Endometrial microvascular endothelial cells (primary cell): Measurements from ENCODE around the gene ARFRP1. TPM values are rescaled to one million over a fixed set of nuclear protein-coding genes. Genes with fewer than 3 reads are reported as not detected.

ENCODE experiments used
- in situ Hi-C: cut with HindIII; loops from 2 replicates; pipeline ENCODE4 v1.10.0; 2017; ENCODE audit warnings: low sequenced_read_pairs, low pct_unique_long_range_greater_than_20kb; ENCODE audit errors: inconsistent ontology term
- total RNA-seq: library from RNA; depleted of rRNA; stranded (reverse); fragments of >200 nt; gene quantifications from one replicate; pipeline ENCODE4 v1.2.3, GENCODE V29; 2015; ENCODE audit errors: inconsistent ontology term

The ARFRP1 gene
- total RNA-seq, 1 donor from 2014 or later, result 55.7 TPM

DNA sequence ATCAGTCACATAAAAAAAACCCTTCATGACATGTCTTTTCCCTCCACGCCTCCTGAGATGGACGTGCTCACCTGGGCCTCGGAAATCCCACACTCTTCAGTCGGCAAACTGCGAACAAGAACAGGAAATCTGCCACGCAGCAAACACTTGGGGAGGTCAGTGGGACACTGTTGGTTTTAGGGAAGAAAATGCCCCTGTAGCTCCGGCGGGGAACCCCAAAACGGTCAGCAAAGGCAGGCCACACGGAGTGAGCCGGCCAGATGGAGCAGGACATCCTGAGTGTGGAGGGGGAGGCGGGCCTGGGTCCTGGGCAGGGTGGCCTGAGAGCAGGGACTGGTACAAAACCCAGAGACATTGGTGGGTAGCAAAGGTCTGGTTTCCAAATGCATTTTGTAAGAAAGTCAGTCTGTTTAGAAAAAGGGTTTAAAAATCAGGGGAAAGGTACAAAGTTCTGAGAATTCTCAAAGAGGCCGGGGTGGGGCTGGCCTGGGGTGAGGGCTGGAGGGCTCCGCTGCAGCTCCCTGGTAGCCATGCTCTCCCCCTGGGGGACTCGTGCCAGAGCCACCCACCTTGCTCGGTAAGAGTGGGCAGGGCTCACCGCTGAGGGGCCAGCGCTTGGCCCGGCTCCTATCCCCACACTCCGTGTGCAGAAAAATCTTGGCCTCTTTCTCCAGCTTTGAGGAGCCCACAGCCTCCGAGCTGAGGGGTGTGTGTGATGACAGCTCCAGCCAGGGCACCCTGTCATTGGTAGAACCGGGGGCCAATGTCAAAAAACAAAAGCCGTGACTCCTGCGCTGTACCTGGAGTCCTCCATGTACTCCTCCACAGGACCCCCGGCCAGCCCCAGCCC is 37.0 kb upstream of the ARFRP1 start:
- in situ Hi-C loops, result no loop called here

- in situ Hi-C loops, result no loop called here
Observed at GRCh38 chr20:63744158-63744557, 36.4 kb upstream of the ARFRP1 start.

DNA sequence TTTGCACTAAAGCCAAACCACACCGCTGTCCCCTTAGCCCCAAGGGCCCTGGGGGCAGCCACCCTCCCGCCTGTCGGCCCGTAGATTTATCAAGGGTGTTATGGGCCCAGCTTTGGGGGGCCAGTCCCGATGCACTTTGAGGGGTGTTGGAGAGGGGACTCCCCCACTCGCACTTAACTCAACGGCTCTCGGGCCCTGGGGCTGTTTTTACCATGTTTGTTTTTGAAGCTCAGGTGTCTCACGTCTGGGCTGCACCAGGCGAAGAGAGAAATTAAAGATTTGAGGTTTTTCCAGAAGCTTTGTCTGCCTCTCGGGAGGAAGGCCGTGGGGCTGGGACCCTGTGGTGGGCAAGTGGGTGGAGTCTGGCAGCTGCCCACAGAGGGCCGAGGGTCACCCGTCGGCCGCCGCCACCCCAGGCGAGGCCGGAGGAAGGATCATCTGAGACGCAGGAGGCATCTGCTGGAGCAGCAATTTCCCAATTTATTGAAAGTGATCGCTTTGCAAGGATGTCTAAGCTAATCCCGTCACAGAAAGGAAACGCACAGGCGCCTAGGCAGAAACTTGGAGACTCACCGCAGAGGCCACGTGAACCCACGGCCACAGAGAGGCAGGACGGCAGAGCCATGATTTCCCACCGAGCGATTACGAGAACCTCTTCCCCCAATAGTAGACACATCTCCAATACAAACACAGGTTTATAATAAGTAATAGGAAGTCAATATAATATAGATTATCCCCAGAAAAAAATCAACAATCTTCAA is 35.6 kb upstream of the ARFRP1 start:
- in situ Hi-C loops, result no loop called here

DNA sequence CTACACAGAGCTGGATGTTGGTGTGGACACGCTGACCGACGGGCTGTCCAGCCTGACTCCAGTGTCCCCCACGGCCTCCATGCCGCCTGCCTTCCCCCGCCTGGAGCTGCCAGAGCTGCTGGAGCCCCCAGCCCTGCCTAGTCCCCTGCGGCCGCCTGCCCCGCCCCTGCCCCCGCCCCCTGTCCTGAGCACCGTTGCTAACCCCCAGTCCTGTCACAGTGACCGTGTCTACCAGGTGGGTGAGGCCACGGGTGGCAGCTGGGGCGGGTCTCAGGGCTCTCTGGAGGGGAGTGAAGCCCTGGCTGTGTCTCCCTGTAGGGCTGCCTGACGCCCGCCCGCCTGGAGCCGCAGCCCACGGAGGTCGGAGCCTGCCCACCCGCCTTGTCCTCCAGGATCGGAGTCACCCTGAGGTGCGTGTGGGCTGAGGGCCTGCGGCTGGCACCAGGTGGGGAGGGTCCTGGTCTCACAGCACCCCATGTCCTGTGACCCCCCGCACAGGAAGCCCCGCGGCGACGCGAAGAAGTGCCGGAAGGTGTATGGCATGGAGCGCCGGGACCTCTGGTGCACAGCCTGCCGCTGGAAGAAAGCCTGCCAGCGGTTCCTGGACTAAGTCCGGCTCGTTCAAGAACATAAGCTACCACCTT is 34.7 kb upstream of the ARFRP1 start:
- in situ Hi-C loops, result no loop called here

DNA sequence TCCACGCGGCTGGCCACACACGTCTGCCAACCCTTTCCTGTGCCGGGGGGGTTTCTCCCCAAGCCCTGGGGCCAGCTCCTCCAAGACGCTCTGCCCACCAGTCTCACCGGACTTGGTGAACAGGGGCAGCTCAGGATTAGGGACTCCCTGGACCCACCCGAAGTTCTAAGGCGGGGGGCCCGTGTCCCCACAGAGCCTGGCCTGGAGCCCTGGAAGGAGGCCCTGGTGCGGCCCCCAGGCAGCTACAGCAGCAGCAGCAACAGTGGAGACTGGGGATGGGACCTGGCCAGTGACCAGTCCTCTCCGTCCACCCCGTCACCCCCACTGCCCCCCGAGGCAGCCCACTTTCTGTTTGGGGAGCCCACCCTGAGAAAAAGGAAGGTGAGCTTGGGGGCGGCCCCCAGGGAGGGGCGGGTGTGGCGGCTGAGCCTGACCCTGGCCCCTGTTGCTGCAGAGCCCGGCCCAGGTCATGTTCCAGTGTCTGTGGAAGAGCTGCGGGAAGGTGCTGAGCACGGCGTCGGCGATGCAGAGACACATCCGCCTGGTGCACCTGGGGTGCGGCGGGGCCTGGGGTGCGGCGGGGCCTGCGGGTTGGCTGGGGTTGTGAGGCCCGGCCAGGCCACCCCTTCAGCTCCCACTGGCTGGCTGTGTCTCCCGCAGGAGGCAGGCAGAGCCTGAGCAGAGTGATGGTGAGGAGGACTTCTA is 34.1 kb upstream of the ARFRP1 start:
- in situ Hi-C loops, result no loop called here

DNA sequence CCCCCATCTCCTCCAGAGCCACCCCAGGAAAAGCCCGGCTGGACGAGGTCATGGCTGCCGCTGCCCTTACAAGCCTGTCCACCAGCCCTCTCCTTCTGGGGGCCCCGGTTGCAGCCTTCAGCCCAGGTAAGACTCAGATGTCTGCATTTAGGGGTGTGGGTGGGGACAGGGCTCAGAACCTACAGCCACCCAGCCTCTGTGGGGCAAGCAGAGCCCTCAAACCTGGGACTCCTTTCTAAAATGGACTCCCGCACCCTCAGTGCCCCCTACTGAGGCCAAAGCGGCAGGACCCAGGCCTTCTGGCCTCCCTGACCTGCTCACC is 33.5 kb upstream of the ARFRP1 start:
- in situ Hi-C loops, result no loop called here

GRCh38 chr20:63740627-63741353 is 33.0 kb upstream of the ARFRP1 start:
- in situ Hi-C loops, result no loop called here

DNA sequence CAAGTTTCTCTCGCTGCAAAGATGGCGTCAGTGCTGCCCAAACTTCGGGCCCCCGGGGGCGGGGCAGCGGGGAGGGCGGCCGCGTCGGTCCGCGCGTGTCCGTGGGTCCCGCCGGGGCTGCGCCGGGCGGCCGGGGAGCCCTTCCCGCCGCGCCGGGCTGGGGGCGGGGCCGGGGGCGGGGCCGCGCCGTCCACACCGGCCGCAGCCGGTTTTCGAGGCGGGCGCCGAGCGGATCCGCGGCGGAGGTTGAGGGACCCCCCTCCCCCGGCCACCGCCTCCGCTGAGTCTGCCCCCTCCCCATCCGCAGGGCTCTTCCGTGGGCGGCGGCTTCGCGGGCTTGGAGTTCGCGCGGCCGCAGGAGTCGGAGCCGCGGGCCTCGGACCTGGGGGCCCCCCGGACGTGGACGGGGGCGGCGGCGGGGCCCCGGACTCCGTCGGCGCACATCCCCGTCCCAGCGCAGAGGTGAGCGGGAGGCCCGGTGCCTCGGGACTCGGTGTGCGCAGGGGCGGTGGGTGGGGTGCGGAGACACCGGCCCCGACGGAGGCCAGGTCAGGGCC is 32.4 kb upstream of the ARFRP1 start:
- in situ Hi-C loops, result no loop called here

DNA sequence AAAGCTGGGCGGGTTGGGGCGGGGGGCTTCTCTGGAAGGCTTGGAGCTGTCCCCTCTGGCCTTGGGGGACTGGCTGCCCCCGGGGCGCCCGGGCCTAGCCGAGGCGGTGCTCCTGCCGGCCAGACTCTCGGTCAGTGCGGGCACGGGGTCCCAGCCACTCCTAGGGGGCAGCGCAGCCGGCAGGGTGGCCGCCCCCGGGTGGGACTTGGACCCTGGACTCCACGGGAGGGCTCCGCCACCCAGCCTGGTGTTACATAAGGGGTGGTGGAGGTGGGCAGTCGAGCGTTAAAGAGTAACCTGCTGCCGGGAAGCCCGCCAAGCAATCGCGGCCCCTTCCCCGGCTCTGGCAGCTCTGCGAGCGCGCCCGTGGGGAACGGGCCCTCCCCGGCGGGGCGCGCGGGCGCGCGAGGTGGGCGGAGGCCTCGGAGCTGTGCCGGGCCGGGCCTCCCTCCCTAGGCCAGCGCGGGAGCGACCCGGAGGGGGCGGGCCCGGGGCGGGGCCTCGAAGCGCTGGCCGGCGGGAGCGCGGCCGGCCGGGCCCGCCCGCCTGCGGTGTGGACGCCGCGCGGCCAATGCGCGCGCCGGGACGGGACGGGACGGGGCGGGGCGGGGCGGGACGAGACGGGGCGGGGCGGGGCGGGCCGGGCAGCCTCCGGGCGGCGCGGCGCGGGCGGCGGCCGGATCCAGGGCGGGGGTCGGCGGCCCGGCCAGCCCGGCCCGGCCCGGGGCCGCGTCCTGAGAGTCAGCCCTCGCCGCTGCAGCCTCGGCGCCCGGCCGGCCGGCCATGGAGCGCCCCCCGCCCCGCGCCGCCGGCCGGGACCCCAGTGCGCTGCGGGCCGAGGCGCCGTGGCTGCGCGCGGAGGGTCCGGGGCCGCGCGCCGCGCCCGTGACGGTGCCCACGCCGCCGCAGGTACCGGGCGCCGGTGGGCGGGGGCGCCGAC is 31.6 kb upstream of the ARFRP1 start, which contains the start of gene SLC2A4RG:
Gene SLC2A4RG, plus strand, starts transcription at position 647 of the 940 bp plus-strand sequence. Its CDS starts 137 bp downstream, at position 784.
- in situ Hi-C loops, result no loop called here

- in situ Hi-C loops, result no loop called here
Observed at GRCh38 chr20:63738687-63739129, 30.9 kb upstream of the ARFRP1 start.

GRCh38 chr20:63737945-63738686 is 30.3 kb upstream of the ARFRP1 start:
- in situ Hi-C loops, result no loop called here

DNA sequence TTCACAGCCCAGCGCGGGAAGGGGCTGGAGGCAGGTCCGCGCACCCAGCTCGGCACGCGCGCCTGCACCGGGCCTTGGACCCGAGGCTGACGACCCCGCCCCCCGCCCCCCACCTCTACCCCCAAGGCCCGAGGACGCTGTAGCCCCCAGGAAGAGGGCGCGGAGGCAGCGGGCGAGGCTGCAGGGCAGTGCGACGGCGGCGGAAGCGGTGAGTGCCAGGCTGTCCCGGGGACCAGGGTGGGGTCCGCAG is 29.8 kb upstream of the ARFRP1 start:
- in situ Hi-C loops, result no loop called here

DNA sequence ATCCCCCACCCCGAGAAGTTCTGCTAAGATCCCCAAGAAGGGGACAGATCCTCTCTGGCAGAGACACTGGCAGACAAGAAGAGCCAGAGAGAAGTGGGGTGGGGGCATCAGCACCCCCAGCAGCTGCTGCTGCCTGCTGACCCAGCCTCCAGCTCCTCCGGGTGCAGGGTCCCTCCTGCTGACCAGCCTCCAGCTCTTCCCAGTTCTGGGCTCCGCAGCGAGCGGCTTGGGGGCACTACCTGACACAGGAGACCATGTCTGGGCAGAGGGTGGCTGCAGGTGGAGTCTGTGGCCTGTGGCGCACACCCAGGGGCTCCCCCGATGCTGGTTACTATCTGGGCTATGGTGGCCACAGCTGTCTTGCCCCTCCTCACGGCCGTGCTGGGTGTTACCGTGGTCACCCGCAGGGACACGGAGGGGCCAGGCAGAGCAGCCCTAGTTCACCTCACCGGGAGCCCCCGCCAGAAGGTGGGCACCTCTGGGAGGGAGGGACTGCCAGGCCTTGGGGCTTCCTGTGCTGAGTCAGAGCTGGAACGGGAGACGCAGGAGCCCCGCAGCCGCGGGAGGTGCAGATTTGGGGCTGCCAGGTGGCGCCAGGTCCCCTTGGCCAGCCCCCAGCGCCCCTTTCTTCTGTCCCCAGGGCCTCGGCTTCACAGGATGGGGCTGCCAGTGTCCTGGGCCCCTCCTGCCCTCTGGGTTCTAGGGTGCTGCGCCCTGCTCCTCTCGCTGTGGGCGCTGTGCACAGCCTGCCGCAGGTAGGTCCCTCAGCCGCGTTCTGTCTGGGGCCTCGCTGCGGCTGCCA is 29.3 kb upstream of the ARFRP1 start:
- in situ Hi-C loops, result no loop called here

- in situ Hi-C loops, result no loop called here
Observed at GRCh38 chr20:63735859-63736718, 28.3 kb upstream of the ARFRP1 start, which contains the start of gene LIME1. LIME1 (plus strand) TSS chr20:63736664; CDS start chr20:63737550, 886 bp downstream.
